ENCODE measurements around the gene BNC2.

The BNC2 gene

DNA sequence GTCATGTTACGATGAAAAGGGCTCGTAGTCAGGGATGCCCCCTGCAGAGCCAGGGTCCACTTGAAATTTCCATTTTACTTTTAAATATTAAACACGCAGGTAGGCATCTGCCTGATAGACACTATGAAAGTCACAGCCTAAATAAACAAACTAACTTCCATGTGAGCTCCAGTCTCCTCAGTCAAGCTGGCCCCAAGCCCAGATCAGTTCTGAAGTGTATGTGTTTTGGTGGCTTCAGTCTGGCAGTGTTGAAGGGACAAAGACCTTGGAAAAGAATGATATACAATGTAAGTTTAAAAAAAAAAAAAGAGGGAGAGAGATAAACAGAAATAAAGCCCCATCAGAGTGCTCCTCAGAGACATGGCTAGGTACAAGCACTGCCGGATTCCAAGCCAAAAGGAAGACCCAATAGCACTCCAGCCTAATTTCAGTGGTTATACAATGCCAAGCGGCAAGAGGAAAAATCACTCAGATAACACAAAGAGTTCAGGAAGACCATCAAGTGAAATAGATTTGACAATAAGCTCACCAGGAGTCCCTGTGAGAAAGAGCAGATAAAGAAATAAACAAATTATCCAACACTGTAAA lies 181.0 kb downstream of the BNC2 start:
- peaks cover 7% of the 10 kb centered on the region for H3K36me3 Mint-ChIP-seq (ENCODE audit: low read depth)
- peak overlapping the region; percentile 33 to 65 (median 41) for H3K27ac Mint-ChIP-seq
- peaks cover 41% of the 10 kb centered on the region for H3K4me1 Mint-ChIP-seq
- H3K27me3 Mint-ChIP-seq (ENCODE audit: low read depth), result no peaks in the 10 kb centered on the region
- H3K9me3 Mint-ChIP-seq, result no peaks in the 10 kb centered on the region
- TF ChIP-seq, protein P1, sequence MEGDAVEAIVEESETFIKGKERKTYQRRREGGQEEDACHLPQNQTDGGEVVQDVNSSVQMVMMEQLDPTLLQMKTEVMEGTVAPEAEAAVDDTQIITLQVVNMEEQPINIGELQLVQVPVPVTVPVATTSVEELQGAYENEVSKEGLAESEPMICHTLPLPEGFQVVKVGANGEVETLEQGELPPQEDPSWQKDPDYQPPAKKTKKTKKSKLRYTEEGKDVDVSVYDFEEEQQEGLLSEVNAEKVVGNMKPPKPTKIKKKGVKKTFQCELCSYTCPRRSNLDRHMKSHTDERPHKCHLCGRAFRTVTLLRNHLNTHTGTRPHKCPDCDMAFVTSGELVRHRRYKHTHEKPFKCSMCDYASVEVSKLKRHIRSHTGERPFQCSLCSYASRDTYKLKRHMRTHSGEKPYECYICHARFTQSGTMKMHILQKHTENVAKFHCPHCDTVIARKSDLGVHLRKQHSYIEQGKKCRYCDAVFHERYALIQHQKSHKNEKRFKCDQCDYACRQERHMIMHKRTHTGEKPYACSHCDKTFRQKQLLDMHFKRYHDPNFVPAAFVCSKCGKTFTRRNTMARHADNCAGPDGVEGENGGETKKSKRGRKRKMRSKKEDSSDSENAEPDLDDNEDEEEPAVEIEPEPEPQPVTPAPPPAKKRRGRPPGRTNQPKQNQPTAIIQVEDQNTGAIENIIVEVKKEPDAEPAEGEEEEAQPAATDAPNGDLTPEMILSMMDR (IDR thresholded peaks at IDR 0.05; ENCODE audit: unreplicated experiment in 3 of 3), result no peak
- no peak overlapping the region for H3K4me3 Mint-ChIP-seq

DNA sequence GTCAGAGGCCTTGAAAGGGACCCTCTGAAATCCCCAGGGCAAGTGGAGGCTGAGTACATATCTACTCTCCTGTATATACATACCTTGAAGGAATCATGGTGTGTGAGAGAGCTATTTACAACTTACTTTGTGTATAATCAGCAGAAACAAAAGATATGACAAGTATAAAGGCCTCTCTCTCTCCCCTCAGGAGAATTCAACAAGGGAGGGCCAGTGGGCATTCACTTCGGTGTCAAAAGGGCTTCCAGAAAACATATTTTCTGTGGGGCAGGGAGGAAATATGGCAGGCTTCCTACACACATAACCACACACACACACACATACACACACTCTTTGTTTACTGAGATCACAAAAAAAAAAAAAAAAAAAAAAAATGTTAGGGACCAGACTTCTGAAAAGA lies 181.7 kb downstream of the BNC2 start:
- Mint-ChIP-seq H3K27ac (peak overlapping the region; percentile 33 to 65 (median 41)), H3K27me3 (ENCODE audit: low read depth) (no peaks in the 10 kb centered on the region), H3K4me1 (peaks cover 38% of the 10 kb centered on the region), H3K4me3 (no peak overlapping the region), H3K36me3 (ENCODE audit: low read depth) (peaks cover 7% of the 10 kb centered on the region), H3K9me3 (no peaks in the 10 kb centered on the region)
- TF ChIP-seq, protein P1 (IDR thresholded peaks at IDR 0.05; ENCODE audit: unreplicated experiment in 3 of 3), result no peak

DNA sequence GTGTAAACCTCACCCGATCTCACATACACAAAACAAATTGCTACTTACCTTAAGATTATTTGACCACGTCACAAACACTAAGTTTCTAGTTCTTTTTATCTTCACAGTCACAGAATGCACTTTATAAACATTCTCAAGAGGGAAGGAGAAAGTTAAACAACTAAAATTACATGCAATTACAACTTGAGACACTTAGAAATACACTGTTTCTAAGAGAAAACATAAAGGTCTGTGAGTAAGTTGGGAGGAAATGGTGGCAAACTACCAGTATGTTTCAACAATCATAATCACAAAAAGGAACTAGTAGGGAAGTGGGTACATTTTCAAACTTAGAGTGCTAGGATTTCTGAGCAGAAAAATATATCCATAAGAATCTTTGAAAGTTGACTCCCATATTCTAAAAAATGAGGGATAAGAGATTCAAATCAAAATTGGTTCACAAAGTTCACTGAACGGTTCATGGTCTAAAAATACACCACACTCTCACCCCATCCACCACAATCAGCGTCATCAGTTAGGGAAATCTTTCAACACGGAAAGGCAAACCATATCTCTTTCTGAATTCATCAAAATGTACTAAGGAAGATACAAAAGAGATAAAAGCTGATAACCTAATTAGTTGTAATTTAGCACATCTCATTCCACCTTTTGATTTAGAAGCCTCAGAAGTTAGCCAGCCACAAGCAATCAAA lies 182.6 kb downstream of the BNC2 start:
- Mint-ChIP-seq H3K4me3 (no peak overlapping the region), H3K9me3 (no peaks in the 10 kb centered on the region), H3K27ac (peak overlapping the region; percentile 0 to 44 (median 10)), H3K27me3 (ENCODE audit: low read depth) (no peaks in the 10 kb centered on the region), H3K36me3 (ENCODE audit: low read depth) (peaks cover 7% of the 10 kb centered on the region), H3K4me1 (peaks cover 39% of the 10 kb centered on the region)
- TF ChIP-seq, protein P1 (IDR thresholded peaks at IDR 0.05; ENCODE audit: unreplicated experiment in 3 of 3), result no peak

DNA sequence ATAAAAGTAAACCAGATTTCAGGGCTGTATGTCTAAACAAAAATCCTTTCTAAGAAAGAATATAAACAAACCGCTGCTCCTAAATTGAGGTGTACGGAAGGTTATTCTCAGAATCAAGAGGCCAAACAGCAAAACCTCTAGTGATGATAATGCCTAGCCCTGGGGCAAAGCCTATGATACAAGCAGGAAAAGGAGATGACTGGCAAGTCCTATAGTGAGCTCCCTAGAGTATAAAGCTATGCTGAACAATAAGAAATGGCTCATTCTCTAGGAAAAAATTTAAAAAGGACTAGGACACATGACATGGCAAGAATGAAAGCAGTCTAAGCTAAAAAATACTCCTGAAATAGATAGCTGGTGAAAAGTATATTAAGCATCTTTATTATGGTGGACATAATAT lies 187.1 kb downstream of the BNC2 start:
- Mint-ChIP-seq H3K36me3 (ENCODE audit: low read depth) (no peaks in the 10 kb centered on the region), H3K4me1 (peaks cover 49% of the 10 kb centered on the region), H3K27me3 (ENCODE audit: low read depth) (no peaks in the 10 kb centered on the region), H3K27ac (peak overlapping the region in 2 of 3 experiments; percentile 67 to 93), H3K9me3 (no peaks in the 10 kb centered on the region), H3K4me3 (no peak overlapping the region)
- TF ChIP-seq, protein P1 (IDR thresholded peaks at IDR 0.05; ENCODE audit: unreplicated experiment in 3 of 3), result no peak

DNA sequence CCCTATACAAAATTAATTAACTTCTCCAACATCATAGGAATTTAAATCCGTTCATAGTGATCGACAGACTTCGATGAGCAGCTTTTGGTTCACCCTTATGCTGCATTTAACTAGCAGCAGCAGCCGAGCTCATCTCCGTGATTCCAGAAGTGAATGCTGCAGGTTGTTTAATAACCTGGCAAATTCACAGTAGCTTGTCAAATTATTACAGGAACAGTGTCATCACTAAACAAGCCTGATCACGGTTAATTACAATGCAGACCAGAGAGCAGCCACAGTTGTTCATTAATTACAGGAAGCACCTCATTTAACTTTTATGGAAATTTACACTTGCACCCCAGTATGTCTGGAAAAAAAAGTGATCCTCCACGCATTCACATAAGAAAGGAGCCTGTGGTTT lies 188.2 kb downstream of the BNC2 start:
- H3K36me3 Mint-ChIP-seq (ENCODE audit: low read depth), result no peaks in the 10 kb centered on the region
- H3K27me3 Mint-ChIP-seq (ENCODE audit: low read depth), result no peaks in the 10 kb centered on the region
- no peaks in the 10 kb centered on the region for H3K9me3 Mint-ChIP-seq
- H3K4me3 Mint-ChIP-seq, result no peak overlapping the region
- H3K4me1 Mint-ChIP-seq, result peaks cover 47% of the 10 kb centered on the region
- H3K27ac Mint-ChIP-seq, result peak overlapping the region; percentile 53 to 93 (median 67)
- TF ChIP-seq, protein P1 (IDR thresholded peaks at IDR 0.05; ENCODE audit: unreplicated experiment in 3 of 3), result no peak

DNA sequence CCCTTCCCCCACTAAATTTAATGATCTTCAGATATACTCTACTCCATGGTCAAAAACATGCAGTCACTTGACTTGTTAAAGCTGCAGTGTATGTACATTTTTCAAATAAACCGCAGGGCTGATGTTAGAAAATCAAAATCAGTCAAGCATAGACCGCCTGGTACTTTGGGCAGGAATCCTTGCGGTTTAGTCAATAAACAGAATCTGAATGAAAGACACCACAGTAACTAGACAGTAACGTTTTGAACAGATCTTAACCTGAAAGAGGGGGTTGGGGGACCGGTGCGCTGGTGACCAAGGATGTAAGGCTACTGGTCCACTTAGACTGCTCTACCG lies 188.8 kb downstream of the BNC2 start:
- Mint-ChIP-seq H3K9me3 (no peaks in the 10 kb centered on the region), H3K27me3 (ENCODE audit: low read depth) (no peaks in the 10 kb centered on the region), H3K27ac (peak overlapping the region; percentile 34 to 93 (median 67)), H3K4me1 (peaks cover 45% of the 10 kb centered on the region), H3K4me3 (no peak overlapping the region), H3K36me3 (ENCODE audit: low read depth) (no peaks in the 10 kb centered on the region)
- TF ChIP-seq, protein P1 (IDR thresholded peaks at IDR 0.05; ENCODE audit: unreplicated experiment in 3 of 3), result no peak
